Measurements from ENCODE around the gene SLC22A16.

Gene SLC22A16

GRCh38 chr6:110399219-110400071 lies 77.0 kb downstream of the SLC22A16 start:
- DNase-seq, result no peak

GRCh38 chr6:110398778-110399177 lies 77.6 kb downstream of the SLC22A16 start:
- DNase-seq, result no peak

GRCh38 chr6:110395221-110395620 lies 81.2 kb downstream of the SLC22A16 start:
- DNase-seq, result no peak

- DNase-seq, result no peak
These were observed 82.0 kb downstream of the SLC22A16 start for GRCh38 chr6:110394409-110394808.

- no peak for DNase-seq
These were observed 83.7 kb downstream of the SLC22A16 start for GRCh38 chr6:110392727-110393126.

- no peak for DNase-seq
These were observed 86.0 kb downstream of the SLC22A16 start for GRCh38 chr6:110390404-110390803.

GRCh38 chr6:110389689-110390382 lies 86.6 kb downstream of the SLC22A16 start:
- DNase-seq, result no peak

GRCh38 chr6:110387986-110388385 lies 88.4 kb downstream of the SLC22A16 start:
- DNase-seq, result no peak

GRCh38 chr6:110385458-110385863 lies 91.0 kb downstream of the SLC22A16 start:
- no peak for DNase-seq

- no peak for DNase-seq
These were observed 97.9 kb downstream of the SLC22A16 start for GRCh38 chr6:110378552-110378951.

All from cortex of kidney (tissue), 1 donor.